ENCODE results near the gene APOBEC3F.
"Not testable (repeated sequence)": the region's sequence is repeated elsewhere in the genome, so short reads cannot be mapped to it uniquely, and the experiment has no call there.

DNA sequence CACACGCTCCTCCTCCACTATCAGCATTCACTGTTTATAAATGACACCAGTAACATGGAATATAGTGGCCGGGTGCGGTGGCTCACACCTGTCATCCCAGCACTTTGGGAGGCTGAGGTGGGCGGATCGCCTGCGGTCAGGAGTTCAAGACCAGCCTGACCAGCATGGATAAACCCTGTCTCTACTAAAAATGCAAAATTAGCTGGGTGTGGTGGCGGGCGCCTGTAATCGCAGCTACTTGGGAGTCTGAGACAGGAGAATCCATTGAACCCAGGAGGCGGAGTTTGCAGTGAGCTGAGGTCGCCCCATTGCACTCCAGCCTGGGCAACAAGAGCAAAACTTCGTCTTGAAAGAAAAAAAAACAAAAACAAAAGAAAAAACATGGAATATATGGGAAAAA, 37.2 kb downstream of the APOBEC3F start:
- TF ChIP-seq, protein P1, sequence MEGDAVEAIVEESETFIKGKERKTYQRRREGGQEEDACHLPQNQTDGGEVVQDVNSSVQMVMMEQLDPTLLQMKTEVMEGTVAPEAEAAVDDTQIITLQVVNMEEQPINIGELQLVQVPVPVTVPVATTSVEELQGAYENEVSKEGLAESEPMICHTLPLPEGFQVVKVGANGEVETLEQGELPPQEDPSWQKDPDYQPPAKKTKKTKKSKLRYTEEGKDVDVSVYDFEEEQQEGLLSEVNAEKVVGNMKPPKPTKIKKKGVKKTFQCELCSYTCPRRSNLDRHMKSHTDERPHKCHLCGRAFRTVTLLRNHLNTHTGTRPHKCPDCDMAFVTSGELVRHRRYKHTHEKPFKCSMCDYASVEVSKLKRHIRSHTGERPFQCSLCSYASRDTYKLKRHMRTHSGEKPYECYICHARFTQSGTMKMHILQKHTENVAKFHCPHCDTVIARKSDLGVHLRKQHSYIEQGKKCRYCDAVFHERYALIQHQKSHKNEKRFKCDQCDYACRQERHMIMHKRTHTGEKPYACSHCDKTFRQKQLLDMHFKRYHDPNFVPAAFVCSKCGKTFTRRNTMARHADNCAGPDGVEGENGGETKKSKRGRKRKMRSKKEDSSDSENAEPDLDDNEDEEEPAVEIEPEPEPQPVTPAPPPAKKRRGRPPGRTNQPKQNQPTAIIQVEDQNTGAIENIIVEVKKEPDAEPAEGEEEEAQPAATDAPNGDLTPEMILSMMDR (IDR thresholded peaks at IDR 0.05): not testable (repeated sequence)
- not testable (repeated sequence) for TF ChIP-seq EZH2 (IDR thresholded peaks at IDR 0.05; ENCODE audit: borderline replicate concordance, insufficient read depth, low read depth, low read length, poor library complexity, severe bottlenecking)
